H1 (cell line): ENCODE data around the gene CALCR. TPM values are rescaled to one million over a fixed set of nuclear protein-coding genes. Genes with fewer than 3 reads are reported as not detected.

Experiments
- CTCF ChIA-PET: fragments of 300-600 bp; sonication (Branson Sonifier 250); formaldehyde crosslinking; loops from one replicate; lab custom pipeline; 2021; ENCODE audit not compliant: partially characterized antibody; lab: Charles Lee
- POLR2A ChIA-PET: fragments of 300-600 bp; sonication (Branson Sonifier 250); formaldehyde crosslinking; loops from one replicate; lab custom pipeline; 2021; ENCODE audit warnings: inconsistent platforms; ENCODE audit not compliant: partially characterized antibody; lab: Charles Lee
- DNase-seq, 2 experiments: peaks; one replicate each; pipeline versions ENCODE4 v3.0.0 to v3.0.0-alpha.2; 2010 to 2022; ENCODE audit warnings: low spot score in 2 of 2, low read depth in 1 of 2, mixed read lengths in 1 of 2
- FAIRE-seq: peaks from 2 replicates; lab custom pipeline; 2011; peaks lifted over from hg19 to GRCh38; lab: Jason Lieb, UNC
- H2AFZ ChIP-seq: 2 replicates; pipeline ENCODE4 v1.8.1; 2012; ENCODE audit warnings: low read length, inconsistent platforms
- H2AK5ac ChIP-seq: 2 replicates; pipeline ENCODE4 v1.6.1; 2013; ENCODE audit warnings: low read depth, low read length
- H2BK120ac ChIP-seq: replicated peaks from 2 replicates; pipeline ENCODE3; 2013; ENCODE audit warnings: low read depth, low read length, inconsistent platforms
- H2BK12ac ChIP-seq: 2 replicates; pipeline ENCODE4 v1.6.1; 2013; ENCODE audit warnings: low read depth, low read length
- H2BK15ac ChIP-seq: 2 replicates; pipeline ENCODE4 v1.6.1; 2013; ENCODE audit warnings: low read length
- H2BK20ac ChIP-seq: 2 replicates; pipeline ENCODE4 v1.6.1; 2013; ENCODE audit warnings: low read length
- H2BK5ac ChIP-seq: 2 replicates; pipeline ENCODE4 v1.6.1; 2013; ENCODE audit warnings: low read depth, low read length
- H3K14ac ChIP-seq: 2 replicates; pipeline ENCODE4 v1.6.1; 2013; ENCODE audit warnings: inconsistent platforms; ENCODE audit not compliant: insufficient read length
- H3K18ac ChIP-seq: 2 replicates; pipeline ENCODE4 v1.6.1; 2013; ENCODE audit warnings: low read length; ENCODE audit errors: extremely low read depth
- H3K23ac ChIP-seq: 2 replicates; pipeline ENCODE4 v1.6.1; 2013; ENCODE audit warnings: inconsistent platforms; ENCODE audit not compliant: insufficient read length
- H3K23me2 ChIP-seq: 2 replicates; pipeline ENCODE4 v1.6.1; 2013; ENCODE audit warnings: low read depth, low read length
- H3K27ac ChIP-seq: 2 replicates; pipeline ENCODE4 v1.6.1; 2011; ENCODE audit warnings: low read depth, low read length, inconsistent platforms
- H3K27me3 ChIP-seq, 4 experiments: replicated peaks in 1 of 4; 1 replicate in 1 of 4; 2 replicates in 3 of 4; pipeline versions ENCODE4 v1.6.1 to v1.8.1; 2011 to 2013; ENCODE audit warnings: low read length in 3 of 4, mild to moderate bottlenecking in 3 of 4, inconsistent platforms in 2 of 4, mixed read lengths in 2 of 4, moderate library complexity in 1 of 4; ENCODE audit not compliant: control insufficient read depth in 3 of 4, insufficient read depth in 3 of 4; ENCODE audit errors: extremely low read depth in 1 of 4
- H3K36me3 ChIP-seq, 4 experiments: 2 replicates each; pipeline versions ENCODE4 v1.6.1 to v1.8.1; 2011 to 2013; ENCODE audit warnings: mild to moderate bottlenecking in 4 of 4, low read length in 3 of 4, moderate library complexity in 2 of 4, control low read depth in 1 of 4, inconsistent platforms in 1 of 4; ENCODE audit not compliant: insufficient read depth in 4 of 4, control insufficient read depth in 2 of 4
- H3K4ac ChIP-seq: replicated peaks from 2 replicates; pipeline ENCODE3; 2013; ENCODE audit warnings: low read length, low read depth, mixed read lengths, inconsistent platforms; ENCODE audit not compliant: insufficient read length
- H3K4me1 ChIP-seq, 4 experiments: replicated peaks in 1 of 4; 1 replicate in 1 of 4; 2 replicates in 3 of 4; pipeline versions ENCODE4 v1.6.1 to v1.8.1; 2011 to 2013; ENCODE audit warnings: low read length in 3 of 4, inconsistent platforms in 2 of 4, mixed read lengths in 1 of 4; ENCODE audit not compliant: insufficient read depth in 4 of 4, control insufficient read depth in 3 of 4
- H3K4me2 ChIP-seq, 2 experiments: 2 replicates each; pipeline versions ENCODE4 v1.6.1 to v1.8.1; 2011 to 2013; ENCODE audit warnings: low read depth in 2 of 2, low read length in 2 of 2, control low read depth in 1 of 2, inconsistent platforms in 1 of 2, mild to moderate bottlenecking in 1 of 2; ENCODE audit not compliant: insufficient read depth in 1 of 2
- H3K4me3 ChIP-seq, 4 experiments: fragments of 200-600, 300-600 bp in 1 of 4; sonication (generic), shearing (Covaris generic), sonication (Bioruptor Twin) in 1 of 4; 2 replicates each; pipeline versions ENCODE4 v1.5.1 to v1.8.1; 2011 to 2016; ENCODE audit warnings: low read length in 4 of 4, low read depth in 3 of 4, control low read depth in 2 of 4, inconsistent platforms in 2 of 4, mild to moderate bottlenecking in 2 of 4, mixed read lengths in 1 of 4, moderate library complexity in 1 of 4; ENCODE audit not compliant: insufficient read depth in 2 of 4; ENCODE audit errors: extremely low read depth in 1 of 4
- H3K56ac ChIP-seq: replicated peaks from 2 replicates; pipeline ENCODE3; 2013; ENCODE audit warnings: low read depth, mild to moderate bottlenecking, mixed read lengths, low read length, inconsistent platforms; ENCODE audit not compliant: insufficient read length
- H3K79me1 ChIP-seq: 2 replicates; pipeline ENCODE4 v1.6.1; 2013; ENCODE audit warnings: low read depth, low read length, control low read depth
- H3K79me2 ChIP-seq, 2 experiments: 2 replicates each; pipeline versions ENCODE4 v1.6.1 to v1.8.1; 2012 to 2013; ENCODE audit warnings: low read length in 2 of 2, mild to moderate bottlenecking in 2 of 2, inconsistent platforms in 1 of 2; ENCODE audit not compliant: insufficient read depth in 2 of 2, control insufficient read depth in 1 of 2
- H3K9ac ChIP-seq, 4 experiments: replicated peaks in 1 of 4; 1 replicate in 1 of 4; 2 replicates in 3 of 4; pipeline versions ENCODE4 v1.6.1 to v1.8.1; 2011 to 2013; ENCODE audit warnings: low read depth in 3 of 4, low read length in 3 of 4, control low read depth in 2 of 4, mild to moderate bottlenecking in 2 of 4, moderate library complexity in 2 of 4, inconsistent platforms in 1 of 4; ENCODE audit errors: extremely low read depth in 1 of 4
- H3K9me3 ChIP-seq, 2 experiments: 2 replicates each; pipeline versions ENCODE4 v1.6.1 to v1.8.1; 2012 to 2013; ENCODE audit warnings: mild to moderate bottlenecking in 2 of 2, moderate library complexity in 2 of 2, control low read depth in 1 of 2, inconsistent platforms in 1 of 2, low read depth in 1 of 2, low read length in 1 of 2, mixed read lengths in 1 of 2; ENCODE audit not compliant: insufficient read depth in 2 of 2
- H4K20me1 ChIP-seq, 2 experiments: replicated peaks in 1 of 2; 2 replicates each; pipeline versions ENCODE3 to v1.8.1; 2011 to 2013; ENCODE audit warnings: inconsistent platforms in 2 of 2, low read length in 2 of 2, mild to moderate bottlenecking in 1 of 2; ENCODE audit not compliant: insufficient read depth in 2 of 2, control insufficient read depth in 1 of 2
- H4K5ac ChIP-seq: 2 replicates; pipeline ENCODE4 v1.6.1; 2013; ENCODE audit warnings: low read length, low read depth, mixed read lengths, inconsistent platforms; ENCODE audit not compliant: insufficient read length
- H4K8ac ChIP-seq: 2 replicates; pipeline ENCODE4 v1.8.0; 2013; ENCODE audit warnings: mild to moderate bottlenecking, moderate library complexity, low read length, inconsistent platforms; ENCODE audit not compliant: insufficient read depth; ENCODE audit errors: extremely low read depth
- H4K91ac ChIP-seq: replicated peaks from 2 replicates; pipeline ENCODE3; 2013; ENCODE audit warnings: low read length, mixed read lengths, inconsistent platforms; ENCODE audit not compliant: insufficient read length
- BCL11A ChIP-seq, 2 experiments: IDR thresholded peaks; one replicate each; pipeline ENCODE4 v1.6.1; 2011; ENCODE audit warnings: low read depth in 2 of 2, low read length in 2 of 2, mild to moderate bottlenecking in 2 of 2
- CBX5 ChIP-seq: fragments of 300-800, 300-1000 bp; sonication (generic); IDR thresholded peaks from 2 replicates; pipeline ENCODE4 v1.7.1; 2016; ENCODE audit warnings: antibody characterized with exemption, low read length, low read depth
- EZH2 ChIP-seq: fragments of 200-600 bp; sonication (generic); IDR thresholded peaks from 2 replicates; pipeline ENCODE4 v1.7.1; 2012; ENCODE audit warnings: low read depth, mild to moderate bottlenecking, moderate library complexity, low read length, inconsistent platforms; ENCODE audit not compliant: severe bottlenecking
- KDM4A ChIP-seq: IDR thresholded peaks from one replicate; pipeline ENCODE4 v1.7.1; 2012; ENCODE audit warnings: low read depth, mild to moderate bottlenecking, moderate library complexity, low read length, inconsistent platforms; ENCODE audit not compliant: severe bottlenecking
- POU5F1 ChIP-seq: IDR thresholded peaks from 2 replicates; pipeline ENCODE4 v1.6.1; 2011; ENCODE audit warnings: low read depth, mild to moderate bottlenecking, low read length, moderate library complexity
- RBBP5 ChIP-seq: IDR thresholded peaks from 2 replicates; pipeline ENCODE4 v1.7.1; 2012; ENCODE audit warnings: low read depth, mild to moderate bottlenecking, inconsistent platforms, low read length, moderate library complexity, borderline replicate concordance
- RNF2 ChIP-seq: fragments of 200-900, 300-1000 bp; sonication (generic); IDR thresholded peaks from 2 replicates; pipeline ENCODE4 v1.7.1; 2016; ENCODE audit warnings: borderline replicate concordance, low read depth, mild to moderate bottlenecking, antibody characterized with exemption, low read length; ENCODE audit not compliant: poor library complexity, severe bottlenecking; ENCODE audit errors: missing control alignments
- SIN3A ChIP-seq, 2 experiments: IDR thresholded peaks in 1 of 2; conservative IDR thresholded peaks in 1 of 2; 2 replicates each; pipeline ENCODE4 v1.6.1; 2011 to 2012; ENCODE audit warnings: low read length in 2 of 2, improper control_type of control experiment in 1 of 2, low read depth in 1 of 2, mild to moderate bottlenecking in 1 of 2
- SIRT6 ChIP-seq: IDR thresholded peaks from one replicate; pipeline ENCODE4 v1.7.1; 2012; ENCODE audit warnings: low read length, inconsistent platforms
- SUZ12 ChIP-seq: fragments of 200-600 bp; sonication (generic); IDR thresholded peaks from 2 replicates; pipeline ENCODE4 v1.6.1; 2012; ENCODE audit warnings: mild to moderate bottlenecking, inconsistent platforms, low read length, moderate library complexity, mixed read lengths
- USF2 ChIP-seq: IDR thresholded peaks from 2 replicates; pipeline ENCODE4 v1.6.1; 2011; ENCODE audit warnings: low read length, improper control_type of control experiment
- WGBS, 2 experiments: shearing (Covaris generic) in 1 of 2; methylation state at CpG; one replicate each; pipeline versions ENCODE4 v1.1.6 to v1.1.7; 2013 to 2015; ENCODE audit warnings: low lambda C conversion rate in 2 of 2, mixed read lengths in 2 of 2, inconsistent platforms in 1 of 2, low coverage in 1 of 2, missing lambda C conversion rate in 1 of 2; ENCODE audit not compliant: insufficient replicate concordance in 2 of 2, insufficient coverage in 1 of 2, insufficient read length in 1 of 2; ENCODE audit errors: extremely low coverage in 1 of 2, missing lambda C conversion rate in 1 of 2; 5-methylcytosine and 5-hydroxymethylcytosine counted together
- polyA plus RNA-seq, 7 experiments: library from polyadenylated mRNA; depleted of rRNA in 3 of 7; stranded (reverse) in 5 of 7; unstranded in 2 of 7; fragments of >200 nt in 5 of 7; fragments of 200-250 nt in 2 of 7; gene quantifications; 1 replicate in 5 of 7; 2 replicates in 1 of 7; 4 replicates in 1 of 7; pipeline versions ENCODE4 v1.2.1 to v1.2.3, GENCODE V29; 2011 to 2013; ENCODE audit warnings: missing spikeins in 2 of 7, mixed read lengths in 2 of 7
- total RNA-seq: library from RNA; stranded (reverse); fragmentation: NEBNext Ultra II Directional; extraction: Animal tissue kit (Norgen Biotek cat#: 25700); gene quantifications from 2 replicates; pipeline ENCODE4 v1.2.1, GENCODE V29; 2021

CALCR gene
- total and polyA plus RNA-seq, 2 of the 8 experiments (the other 6 are each of a cell fraction or from before 2014, with no cell fraction given): 1.0 to 3.6 TPM

GRCh38 chr7:93574269-93574645, 267 bp downstream of the CALCR start:
- H2AFZ ChIP-seq: peak overlapping the region; percentile 82
- H3K27me3 ChIP-seq: peaks cover 15 to 45% (median 34%) of the 10 kb centered on the region in 4 experiments

More at GRCh38 chr7:93574269-93574645, 267 bp downstream of the CALCR start:
- FAIRE-seq (no peak), DNase-seq (no peak)
- H3K79me1 ChIP-seq: no peaks in the 10 kb centered on the region
- no peaks in the 10 kb centered on the region for H4K20me1 ChIP-seq
- peak overlapping the region in 1 of 4 experiments; percentile 24; a peak in 1 of 7 replicates for H3K9ac ChIP-seq
- H3K4me1 ChIP-seq: peaks cover 0 to 2% (median 0%) of the 10 kb centered on the region in 4 experiments; a peak in 4 of 7 replicates
- POLR2A ChIA-PET: interaction anchor here (1.2 kb wide), 1 partner anchor 66 kb away, joined by 3 read pairs; no protein-coding TSS in a partner anchor
- peak overlapping the region; percentile 58 to 84 (median 76) for H3K4me3 ChIP-seq
- H3K4me2 ChIP-seq: peak overlapping the region; percentile 95 to 99
- no peak overlapping the region for H2BK12ac ChIP-seq
- H3K9me3 ChIP-seq: no peaks in the 10 kb centered on the region
- no peak overlapping the region for H2BK20ac ChIP-seq
- no peak overlapping the region for H4K8ac ChIP-seq
- no peak overlapping the region for H3K23ac ChIP-seq
- WGBS, 2 experiments: 3% methylated on average over 19 of the region's 19 CpGs; no CpG with 5 or more reads in 1 of the 2 experiments
- H3K14ac ChIP-seq: no peak overlapping the region
- H4K91ac ChIP-seq: no peak overlapping the region
- no peak overlapping the region for H3K27ac ChIP-seq
- H3K4ac ChIP-seq: no peak overlapping the region
- peak; percentile 70 for TF ChIP-seq SUZ12
- TF ChIP-seq POU5F1: no peak
- TF ChIP-seq KDM4A: no peak
- TF ChIP-seq SIN3A (conservative IDR thresholded peaks at IDR 0.05 in 1 of 2, IDR thresholded peaks at IDR 0.05 in 1 of 2; ENCODE audit: low read depth in 1 of 2, low read length in 2 of 2): no peak
- TF ChIP-seq RBBP5: no peak
- TF ChIP-seq CBX5: no peak
- no peak for TF ChIP-seq BCL11A (IDR thresholded peaks at IDR 0.05; ENCODE audit: low read depth in 2 of 2, low read length in 2 of 2)
- peak; percentile 29 for TF ChIP-seq RNF2
- TF ChIP-seq EZH2: peak; percentile 56
- TF ChIP-seq USF2: no peak
- no peak for TF ChIP-seq SIRT6
- 0 out of 2 replicates have a peak overlapping the region, but pooled peaks have one; percentile 20 for H3K18ac ChIP-seq
- peaks cover 14% of the 10 kb centered on the region for H3K23me2 ChIP-seq
- no peak overlapping the region for H4K5ac ChIP-seq
- CTCF ChIA-PET: interaction anchor here (0.6 to 1.5 kb wide), 5 partner anchors 8 to 652 kb away, joined by 3 read pairs; no protein-coding TSS in a partner anchor
- no peak overlapping the region for H2BK120ac ChIP-seq
- no peaks in the 10 kb centered on the region for H3K36me3 ChIP-seq
- no peak overlapping the region for H3K56ac ChIP-seq
- no peak overlapping the region for H2AK5ac ChIP-seq
- H3K79me2 ChIP-seq: no peaks in the 10 kb centered on the region
- no peak overlapping the region for H2BK5ac ChIP-seq
- no peak overlapping the region for H2BK15ac ChIP-seq
